Activated naive CD4-positive, alpha-beta T cell (primary cell): Measurements from ENCODE around the gene CGREF1.
"Not testable (repeated sequence)": the region's sequence is repeated elsewhere in the genome, so short reads cannot be mapped to it uniquely, and the experiment has no call there.

ENCODE experiments used
- DNase-seq, 4 experiments: peaks; one replicate each; lab custom pipeline; 2025; lab: John Stamatoyannopoulos, UW

The CGREF1 gene

GRCh38 chr2:27137322-27137935, 18.5 kb upstream of the CGREF1 start:
- DNase-seq, result no peak

DNA sequence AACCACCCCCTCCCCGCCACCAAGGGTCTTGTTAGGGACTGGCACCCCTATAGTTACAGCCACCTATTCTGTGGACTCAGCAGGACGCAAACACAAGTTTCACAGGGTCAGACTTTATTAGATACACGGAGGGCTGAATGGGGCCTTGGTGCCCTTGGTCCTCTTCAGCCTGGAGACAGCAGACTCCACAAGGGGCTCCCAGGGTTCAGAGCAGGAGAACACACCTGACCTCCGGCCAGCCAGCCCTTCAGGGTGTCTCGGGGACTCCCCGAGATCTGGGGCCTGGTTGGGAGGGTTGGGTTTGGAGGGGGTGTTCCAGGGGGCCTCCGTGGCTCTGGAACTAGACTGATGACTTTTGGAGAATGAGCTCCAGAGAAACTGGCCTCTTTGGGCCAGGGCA, 17.8 kb upstream of the CGREF1 start:
- no peak for DNase-seq

GRCh38 chr2:27135478-27135955, 16.6 kb upstream of the CGREF1 start:
- DNase-seq, result no peak

DNA sequence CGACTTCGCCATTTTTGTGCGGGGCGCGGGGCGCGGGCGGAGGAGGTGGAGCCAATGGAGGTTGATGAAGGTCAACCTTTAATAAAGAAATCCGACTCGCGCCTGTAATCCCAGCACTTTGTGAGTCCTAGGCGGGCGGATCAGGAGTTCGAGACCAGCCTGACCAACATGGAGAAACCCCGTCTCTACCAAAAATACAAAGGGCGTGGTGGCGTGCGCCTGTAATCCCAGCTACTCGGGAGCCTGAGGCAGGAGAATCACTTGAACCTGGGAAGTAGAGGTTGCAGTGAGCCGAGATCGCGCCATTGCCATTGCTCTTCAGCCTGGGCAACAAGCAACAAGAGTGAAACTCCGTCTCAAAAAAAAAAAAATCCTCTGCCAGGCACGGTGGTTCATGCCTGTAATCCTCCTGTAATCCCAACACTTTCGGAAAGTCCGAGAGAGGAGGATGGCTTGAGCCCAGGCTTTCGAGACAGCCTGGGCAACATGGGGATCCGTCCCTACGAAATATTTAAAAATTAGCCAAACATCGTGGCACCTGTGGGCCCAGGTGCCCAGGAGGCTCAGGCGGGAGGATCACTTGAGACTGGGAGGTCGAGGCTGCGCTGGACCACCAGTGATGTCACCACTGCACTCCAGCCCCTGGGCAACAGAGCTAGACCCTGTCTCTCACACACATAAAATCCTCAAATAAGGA, 16.0 kb upstream of the CGREF1 start:
- DNase-seq, result no peak

- DNase-seq, result peak; percentile 94 to 98 (median 97)
Measured at GRCh38 chr2:27133905-27134780, 15.2 kb upstream of the CGREF1 start, which contains the start of gene PREB. Gene PREB (minus strand): TSS chr2:27134636. CDS start chr2:27134421, 215 bp downstream.

- no peak for DNase-seq
Measured at GRCh38 chr2:27133195-27133875, 14.4 kb upstream of the CGREF1 start.

GRCh38 chr2:27131429-27131828, 12.5 kb upstream of the CGREF1 start:
- no peak for DNase-seq

GRCh38 chr2:27130396-27130795, 11.5 kb upstream of the CGREF1 start:
- no peak for DNase-seq

DNA sequence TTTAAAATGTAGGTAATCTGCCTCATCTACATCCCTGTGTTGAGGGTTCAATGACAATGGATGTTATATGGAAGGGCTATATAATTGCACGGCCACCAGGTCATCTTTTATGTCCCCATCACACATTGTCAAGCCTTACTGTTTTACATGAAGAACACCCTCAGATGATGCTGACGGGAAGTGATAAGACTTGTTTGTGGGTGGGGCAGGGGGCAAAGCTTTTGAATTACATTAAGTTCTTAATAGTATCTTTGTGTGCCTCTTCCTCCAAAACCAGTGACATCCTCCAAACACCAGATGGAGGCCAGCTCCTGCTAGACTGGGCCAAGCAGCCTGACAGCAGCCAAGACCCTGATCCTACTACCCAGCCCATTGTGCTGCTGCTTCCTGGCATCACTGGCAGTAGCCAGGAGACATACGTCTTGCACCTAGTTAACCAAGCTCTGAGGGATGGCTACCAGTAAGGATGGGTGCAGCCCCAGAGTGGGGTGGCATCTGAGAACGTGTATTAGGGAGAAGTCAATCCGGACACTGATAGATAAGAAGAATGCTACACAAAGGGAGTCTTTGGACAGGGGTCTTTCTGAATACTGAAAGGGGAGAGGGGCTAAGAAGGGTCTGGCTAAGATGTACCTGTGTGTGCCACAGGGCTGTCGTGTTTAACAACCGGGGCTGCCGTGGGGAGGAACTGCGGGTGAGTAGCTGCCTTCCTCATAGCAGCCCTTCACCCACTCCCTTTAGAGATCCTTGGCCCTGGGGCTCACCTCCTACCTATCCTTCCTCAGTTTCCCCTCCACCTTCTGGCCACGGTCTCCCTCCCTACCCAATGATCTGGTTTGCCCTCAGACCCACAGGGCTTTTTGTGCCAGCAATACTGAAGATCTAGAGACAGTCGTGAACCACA, 10.0 kb upstream of the CGREF1 start:
- DNase-seq, result no peak

DNA sequence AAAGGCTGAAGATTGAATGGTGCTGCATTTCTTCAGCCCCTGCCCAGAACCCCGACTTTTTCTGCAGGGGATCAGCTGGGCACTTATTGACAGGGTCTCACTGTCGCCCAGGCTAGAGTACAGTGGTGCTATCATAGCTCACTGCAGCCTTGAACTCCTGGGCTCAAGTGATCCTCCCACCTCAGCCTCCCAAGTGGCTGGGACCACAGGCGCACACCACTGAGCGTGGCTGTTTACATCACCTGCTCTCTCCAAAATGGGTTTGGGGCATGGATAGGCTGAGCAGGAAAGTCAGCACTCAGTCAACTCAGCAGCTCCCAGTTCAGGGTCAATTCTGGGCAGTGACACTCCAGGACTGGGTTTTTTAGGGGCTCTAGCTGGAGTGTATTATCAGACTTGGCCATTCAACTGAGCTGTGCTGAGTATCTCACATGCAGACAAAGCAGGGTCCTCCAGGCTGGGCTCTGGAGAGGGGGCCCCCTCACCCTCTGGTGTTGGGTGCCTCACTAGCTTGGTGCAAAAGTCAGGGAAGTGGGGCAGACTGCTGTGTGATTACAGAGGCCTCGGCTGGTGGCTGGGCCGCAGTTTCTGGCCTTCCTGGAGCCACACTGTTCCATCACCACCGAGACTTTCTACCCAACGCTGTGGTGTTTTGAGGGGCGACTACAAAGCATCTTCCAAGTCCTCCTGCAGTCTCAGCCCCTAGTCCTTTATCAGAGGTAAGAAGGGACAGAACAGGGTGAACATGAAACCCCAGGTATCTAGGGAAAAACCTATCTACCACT, 9.1 kb upstream of the CGREF1 start:
- DNase-seq, result no peak

DNA sequence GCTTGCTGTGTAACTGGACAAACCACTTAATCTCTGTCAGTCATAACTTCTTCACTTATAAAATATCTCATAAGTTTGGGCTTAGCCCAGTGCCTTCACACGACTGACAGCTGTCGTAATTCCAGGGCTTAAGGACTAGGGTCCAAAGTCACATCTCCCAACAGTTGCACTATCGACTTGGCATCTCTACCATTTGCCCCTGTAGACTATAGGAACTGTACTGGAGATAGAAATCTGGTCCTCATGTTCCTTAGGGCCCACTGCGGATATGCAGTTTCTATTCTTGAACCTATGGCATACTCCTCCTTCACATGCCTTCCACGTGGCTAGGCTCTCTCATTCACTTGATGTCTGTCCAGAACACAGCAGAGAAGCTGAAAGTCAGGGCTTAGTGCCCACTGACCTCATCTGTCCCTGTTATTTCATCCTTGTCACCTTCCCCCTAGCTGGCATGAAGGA, 7.4 kb upstream of the CGREF1 start:
- no peak for DNase-seq

DNA sequence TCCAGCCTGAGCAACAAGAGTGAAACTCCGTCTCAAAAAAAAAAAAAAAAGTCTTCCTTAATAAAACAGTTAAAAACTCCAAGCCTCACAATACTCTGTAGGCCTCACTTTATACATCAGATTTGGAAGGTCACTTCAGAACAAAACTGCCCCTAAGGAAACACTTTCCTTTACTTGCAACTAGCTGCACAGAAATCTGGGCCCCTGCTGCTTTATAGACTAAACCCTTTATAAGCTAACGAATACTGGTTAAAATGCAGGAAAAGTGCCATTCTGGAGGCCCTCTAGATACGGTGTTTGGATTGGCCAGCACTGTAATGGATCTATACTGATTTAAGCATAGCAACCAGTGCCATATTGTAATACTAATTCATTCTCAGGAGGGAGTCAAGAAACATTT, 6.2 kb upstream of the CGREF1 start:
- no peak for DNase-seq

- DNase-seq, result peak in 2 of 4 experiments; percentile 27 to 54
Measured at GRCh38 chr2:27123302-27124150, 4.6 kb upstream of the CGREF1 start, which contains the start of gene ABHD1. Gene ABHD1 (plus strand): TSS chr2:27123815. CDS start chr2:27123949, 134 bp downstream.

- DNase-seq, result no peak
Measured at GRCh38 chr2:27122791-27123190, 3.9 kb upstream of the CGREF1 start.

DNA sequence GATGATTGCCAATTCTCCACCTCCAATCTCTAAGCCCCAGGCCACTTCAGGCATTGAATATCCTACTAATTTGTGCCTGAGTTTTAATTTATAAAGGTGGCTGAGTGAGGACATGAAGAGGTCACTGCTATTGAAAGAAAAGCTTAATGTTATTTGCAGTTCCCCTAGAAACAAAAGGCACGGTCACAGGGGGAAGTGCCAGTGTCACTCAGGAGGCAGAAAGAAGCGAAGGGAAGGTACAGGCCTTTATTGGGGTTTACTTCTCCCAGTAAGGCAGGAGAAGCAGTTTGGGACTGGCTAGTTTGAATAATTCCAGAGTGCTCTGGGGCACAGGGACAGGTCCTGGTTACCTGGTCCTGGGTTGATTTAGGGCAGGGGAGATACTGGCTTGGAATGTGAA, 3.0 kb upstream of the CGREF1 start:
- DNase-seq, result no peak

DNA sequence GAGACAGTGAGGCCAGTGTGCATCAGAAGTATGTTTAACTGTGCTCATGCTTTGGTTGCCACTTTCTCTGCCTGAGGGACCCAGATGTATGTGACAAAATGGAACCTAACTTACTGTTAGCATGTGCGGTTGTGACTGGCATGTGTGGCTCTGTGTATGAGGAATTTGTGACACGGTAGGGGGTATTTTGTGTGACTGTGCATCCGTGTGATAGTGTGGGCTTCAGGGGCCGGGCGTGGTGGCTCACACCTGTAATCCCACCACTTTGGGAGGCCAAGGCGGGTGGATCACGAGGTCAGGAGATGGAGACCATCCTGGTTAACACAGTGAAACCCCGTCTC, 372 bp upstream of the CGREF1 start:
- DNase-seq, result not testable (repeated sequence)

GRCh38 chr2:27117995-27118524, 868 bp downstream of the CGREF1 start:
- DNase-seq, result no peak

GRCh38 chr2:27115519-27115918, 3.4 kb downstream of the CGREF1 start:
- DNase-seq, result no peak
